HG02759 (cell line): ENCODE measurements around the gene GABRB2.
"Not testable (repeated sequence)": the region's sequence is repeated elsewhere in the genome, so short reads cannot be mapped to it uniquely, and the experiment has no call there.

Source experiments
- ATAC-seq: cut with Tn5 transposase; IDR thresholded peaks from one replicate; pipeline ENCODE4 v1.9.1; 2021; ENCODE audit warnings: mild to moderate bottlenecking, moderate library complexity; ENCODE audit not compliant: unreplicated experiment

Gene GABRB2

GRCh38 chr5:161258438-161258837 lies 288.1 kb downstream of the GABRB2 start:
- peak; percentile 46 for ATAC-seq

GRCh38 chr5:161256957-161257356 lies 289.6 kb downstream of the GABRB2 start:
- ATAC-seq = no peak

- ATAC-seq = not testable (repeated sequence)
These were observed 293.6 kb downstream of the GABRB2 start for GRCh38 chr5:161252955-161253354.

- no peak for ATAC-seq
These were observed 299.8 kb downstream of the GABRB2 start for GRCh38 chr5:161246749-161247148.

GRCh38 chr5:161245846-161246245 lies 300.7 kb downstream of the GABRB2 start:
- ATAC-seq = not testable (repeated sequence)
